ENCODE measurements around the gene ADK. TPM values are rescaled to one million over a fixed set of nuclear protein-coding genes. Genes with fewer than 3 reads are reported as not detected.
A peak's percentile ranks its signal among the peaks of the same experiment; 100 is the strongest.

ADK gene
- total and polyA plus RNA-seq, 8 donors, result 7.2 to 66.1 (median 21.5) TPM

GRCh38 chr10:74150204-74150989 lies 624 bp upstream of the ADK start, which contains the start of gene AP3M1:
Gene AP3M1, minus strand, starts transcription at chr10:74150828. Its CDS starts 12,449 bp downstream, at chr10:74138379.
- intact Hi-C loops (cut with DNase I; ENCODE audit: low total_unique reads), result no loop called here
- H3K36me3 ChIP-seq, result peaks cover 0 to 12% (median 6%) of the 10 kb centered on the region in 4 donors
- 0% methylated on average over 27 to 32 of the region's 32 CpGs for WGBS, 5 donors
- H3K27ac ChIP-seq, result peak within 1 kb of the TSS; percentile 88 to 92 (median 91)
- no peaks in the 10 kb centered on the region for H3K27me3 ChIP-seq
- peak in 1 of 2 donors; percentile 85 for DNase-seq
- peak in 1 of 3 donors; percentile 8 for TF ChIP-seq POLR2AphosphoS5 (IDR thresholded peaks at IDR 0.05)
- TF ChIP-seq CTCF (IDR thresholded peaks at IDR 0.05), result no peak
- peak within 1 kb of the TSS; percentile 66 to 99 (median 90) for H3K4me3 ChIP-seq
- H3K9me3 ChIP-seq, result no peaks in the 10 kb centered on the region
- H3K4me1 ChIP-seq, result peaks cover 13 to 76% (median 48%) of the 10 kb centered on the region in 4 donors

- no peak for DNase-seq
- intact Hi-C loops (cut with DNase I; ENCODE audit: low total_unique reads), result no loop called here
- peak overlapping the region in 4 of 5 donors; percentile 88 to 92 (median 92) for H3K27ac ChIP-seq
- H3K27me3 ChIP-seq, result no peaks in the 10 kb centered on the region
- peak overlapping the region; percentile 66 to 99 (median 90) for H3K4me3 ChIP-seq
- 10 to 20% (median 14%) methylated on average over 5 of the region's 5 CpGs for WGBS, 5 donors
- peaks cover 0 to 4% (median 2%) of the 10 kb centered on the region in 4 donors for H3K36me3 ChIP-seq
- TF ChIP-seq POLR2AphosphoS5 (IDR thresholded peaks at IDR 0.05), result no peak
- TF ChIP-seq EP300 (IDR thresholded peaks at IDR 0.05), result no peak
- peaks cover 20 to 70% (median 39%) of the 10 kb centered on the region in 4 donors for H3K4me1 ChIP-seq
- H3K9me3 ChIP-seq, result no peaks in the 10 kb centered on the region
These were observed 1.1 kb downstream of the ADK start for GRCh38 chr10:74151879-74152722.

GRCh38 chr10:74153123-74153522 lies 2.1 kb downstream of the ADK start:
- intact Hi-C loops (cut with DNase I; ENCODE audit: low total_unique reads), result no loop called here

GRCh38 chr10:74153676-74154075 lies 2.7 kb downstream of the ADK start:
- intact Hi-C loops (cut with DNase I; ENCODE audit: low total_unique reads), result no loop called here
- WGBS, 5 donors, result 63 to 74% (median 68%) methylated on average over 4 of the region's 4 CpGs
- no peak overlapping the region for H3K4me3 ChIP-seq

More at GRCh38 chr10:74153123-74153522, 2.1 kb downstream of the ADK start:
- no peaks in the 10 kb centered on the region for H3K27me3 ChIP-seq
- H3K27ac ChIP-seq, result no peak overlapping the region
- H3K36me3 ChIP-seq, result no peaks in the 10 kb centered on the region
- TF ChIP-seq CTCF (IDR thresholded peaks at IDR 0.05) (peak in 3 of 7 experiments; percentile 8 to 22 (median 17)), POLR2AphosphoS5 (IDR thresholded peaks at IDR 0.05) (no peak)
- DNase-seq, result peak in 1 of 2 donors; percentile 42
- no peaks in the 10 kb centered on the region for H3K9me3 ChIP-seq
- H3K4me3 ChIP-seq, result no peak overlapping the region
- WGBS, 5 donors, result 33 to 58% (median 49%) methylated on average over 4 of the region's 4 CpGs
- H3K4me1 ChIP-seq, result peaks cover 20 to 63% (median 40%) of the 10 kb centered on the region in 4 donors

More at GRCh38 chr10:74153676-74154075, 2.7 kb downstream of the ADK start:
- H3K9me3 ChIP-seq, result no peaks in the 10 kb centered on the region
- H3K4me1 ChIP-seq, result peaks cover 20 to 58% (median 38%) of the 10 kb centered on the region in 4 donors
- H3K27me3 ChIP-seq, result no peaks in the 10 kb centered on the region
- no peak for DNase-seq
- no peaks in the 10 kb centered on the region for H3K36me3 ChIP-seq
- no peak overlapping the region for H3K27ac ChIP-seq
- TF ChIP-seq POLR2AphosphoS5 (IDR thresholded peaks at IDR 0.05), result no peak
- no peak for TF ChIP-seq POLR2A (IDR thresholded peaks at IDR 0.05)
- TF ChIP-seq CTCF (IDR thresholded peaks at IDR 0.05), result no peak
- no peak for TF ChIP-seq EP300 (IDR thresholded peaks at IDR 0.05)

All from stomach (tissue), 9 donors.